ENCODE data around the gene BTBD9. TPM values are rescaled to one million over a fixed set of nuclear protein-coding genes. Genes with fewer than 3 reads are reported as not detected.
A peak's percentile ranks its signal among the peaks of the same experiment; 100 is the strongest.

The BTBD9 gene
- total and polyA plus RNA-seq, 5 donors, result 9.8 to 24.6 (median 23.7) TPM

- intact Hi-C loops (cut with DNase I), result no loop called here
- H3K4me3 ChIP-seq (ENCODE audit: low read length), result no peak overlapping the region
- no peaks in the 10 kb centered on the region for H3K4me1 ChIP-seq (ENCODE audit: control insufficient read depth, insufficient read depth, low read length)
- H3K27ac ChIP-seq (ENCODE audit: low read length), result no peak overlapping the region
- H3K9me3 ChIP-seq (ENCODE audit: control insufficient read depth, low read length), result no peaks in the 10 kb centered on the region
- H3K27me3 ChIP-seq (ENCODE audit: control insufficient read depth, insufficient read depth), result no peaks in the 10 kb centered on the region
- ATAC-seq (no peak), DNase-seq (peak in 1 of 3 donors; percentile 19)
- WGBS, result 96% methylated on average over 7 of the region's 7 CpGs
These were observed 460.4 kb downstream of the BTBD9 start for GRCh38 chr6:38179300-38179699.

- no peak for DNase-seq
- H3K9me3 ChIP-seq (ENCODE audit: control insufficient read depth, low read length), result no peaks in the 10 kb centered on the region
- no peaks in the 10 kb centered on the region for H3K4me1 ChIP-seq (ENCODE audit: control insufficient read depth, insufficient read depth, low read length)
- H3K27ac ChIP-seq (ENCODE audit: low read length), result no peak overlapping the region
- no peak overlapping the region for H3K4me3 ChIP-seq (ENCODE audit: low read length)
- H3K27me3 ChIP-seq (ENCODE audit: control insufficient read depth, insufficient read depth), result no peaks in the 10 kb centered on the region
- ATAC-seq, result no peak
- 96% methylated on average over 2 of the region's 2 CpGs for WGBS
- intact Hi-C loops (cut with DNase I), result no loop called here
These were observed 461.2 kb downstream of the BTBD9 start for GRCh38 chr6:38178584-38178886.

GRCh38 chr6:38177882-38178583, 461.7 kb downstream of the BTBD9 start:
- H3K27me3 ChIP-seq (ENCODE audit: control insufficient read depth, insufficient read depth), result no peaks in the 10 kb centered on the region
- DNase-seq (peak in 1 of 3 donors; percentile 27), ATAC-seq (no peak)
- H3K4me3 ChIP-seq (ENCODE audit: low read length), result no peak overlapping the region
- intact Hi-C loops (cut with DNase I), result no loop called here
- no peaks in the 10 kb centered on the region for H3K4me1 ChIP-seq (ENCODE audit: control insufficient read depth, insufficient read depth, low read length)
- no peak overlapping the region for H3K27ac ChIP-seq (ENCODE audit: low read length)
- WGBS, result 85% methylated on average over 14 of the region's 14 CpGs
- H3K9me3 ChIP-seq (ENCODE audit: control insufficient read depth, low read length), result no peaks in the 10 kb centered on the region

- intact Hi-C loops (cut with DNase I), result no loop called here
- DNase-seq (peak in 1 of 3 donors; percentile 37), ATAC-seq (no peak)
- H3K27ac ChIP-seq (ENCODE audit: low read length), result no peak overlapping the region
- H3K4me1 ChIP-seq (ENCODE audit: control insufficient read depth, insufficient read depth, low read length), result no peaks in the 10 kb centered on the region
- no peak overlapping the region for H3K4me3 ChIP-seq (ENCODE audit: low read length)
- no peaks in the 10 kb centered on the region for H3K27me3 ChIP-seq (ENCODE audit: control insufficient read depth, insufficient read depth)
- 68% methylated on average over 32 of the region's 32 CpGs for WGBS
- no peaks in the 10 kb centered on the region for H3K9me3 ChIP-seq (ENCODE audit: control insufficient read depth, low read length)
These were observed 462.7 kb downstream of the BTBD9 start for GRCh38 chr6:38176797-38177751.

GRCh38 chr6:38175786-38176185, 463.9 kb downstream of the BTBD9 start:
- intact Hi-C loops (cut with DNase I), result no loop called here
- H3K27ac ChIP-seq (ENCODE audit: low read length), result no peak overlapping the region
- no peaks in the 10 kb centered on the region for H3K27me3 ChIP-seq (ENCODE audit: control insufficient read depth, insufficient read depth)
- ATAC-seq (no peak), DNase-seq (peak in 1 of 3 donors; percentile 30)
- 96% methylated on average over 11 of the region's 11 CpGs for WGBS
- H3K4me3 ChIP-seq (ENCODE audit: low read length), result no peak overlapping the region
- no peaks in the 10 kb centered on the region for H3K9me3 ChIP-seq (ENCODE audit: control insufficient read depth, low read length)
- H3K4me1 ChIP-seq (ENCODE audit: control insufficient read depth, insufficient read depth, low read length), result no peaks in the 10 kb centered on the region

- Histone ChIP-seq H3K4me3 (ENCODE audit: low read length) (no peak overlapping the region), H3K27me3 (ENCODE audit: control insufficient read depth, insufficient read depth) (no peaks in the 10 kb centered on the region), H3K27ac (ENCODE audit: low read length) (no peak overlapping the region), H3K4me1 (ENCODE audit: control insufficient read depth, insufficient read depth, low read length) (no peaks in the 10 kb centered on the region), H3K9me3 (ENCODE audit: control insufficient read depth, low read length) (no peaks in the 10 kb centered on the region)
- intact Hi-C loops (cut with DNase I), result no loop called here
- DNase-seq (peak in 1 of 3 donors; percentile 27), ATAC-seq (no peak)
- WGBS, result 97% methylated on average over 22 of the region's 22 CpGs
These were observed 464.8 kb downstream of the BTBD9 start for GRCh38 chr6:38174806-38175495.

- 96% methylated on average over 8 of the region's 8 CpGs for WGBS
- DNase-seq, result no peak
- H3K4me3 ChIP-seq (ENCODE audit: low read length), result no peak overlapping the region
These were observed 465.4 kb downstream of the BTBD9 start for GRCh38 chr6:38174315-38174714.

GRCh38 chr6:38173909-38174308, 465.8 kb downstream of the BTBD9 start:
- no peaks in the 10 kb centered on the region for H3K27me3 ChIP-seq (ENCODE audit: control insufficient read depth, insufficient read depth)
- no peaks in the 10 kb centered on the region for H3K9me3 ChIP-seq (ENCODE audit: control insufficient read depth, low read length)
- ATAC-seq, result no peak
- H3K4me1 ChIP-seq (ENCODE audit: control insufficient read depth, insufficient read depth, low read length), result no peaks in the 10 kb centered on the region
- 94% methylated on average over 11 of the region's 11 CpGs for WGBS
- no peak for DNase-seq
- H3K4me3 ChIP-seq (ENCODE audit: low read length), result no peak overlapping the region
- intact Hi-C loops (cut with DNase I), result no loop called here
- no peak overlapping the region for H3K27ac ChIP-seq (ENCODE audit: low read length)

More at GRCh38 chr6:38174315-38174714, 465.4 kb downstream of the BTBD9 start:
- H3K9me3 ChIP-seq (ENCODE audit: control insufficient read depth, low read length), result no peaks in the 10 kb centered on the region
- no peak overlapping the region for H3K27ac ChIP-seq (ENCODE audit: low read length)
- intact Hi-C loops (cut with DNase I), result no loop called here
- H3K4me1 ChIP-seq (ENCODE audit: control insufficient read depth, insufficient read depth, low read length), result no peaks in the 10 kb centered on the region
- no peaks in the 10 kb centered on the region for H3K27me3 ChIP-seq (ENCODE audit: control insufficient read depth, insufficient read depth)
- ATAC-seq, result no peak

- peak in 1 of 3 donors; percentile 33 for DNase-seq
- WGBS, result 76% methylated on average over 15 of the region's 15 CpGs
- Histone ChIP-seq H3K4me1 (ENCODE audit: control insufficient read depth, insufficient read depth, low read length) (no peaks in the 10 kb centered on the region), H3K4me3 (ENCODE audit: low read length) (no peak overlapping the region), H3K27ac (ENCODE audit: low read length) (no peak overlapping the region), H3K9me3 (ENCODE audit: control insufficient read depth, low read length) (no peaks in the 10 kb centered on the region), H3K27me3 (ENCODE audit: control insufficient read depth, insufficient read depth) (no peaks in the 10 kb centered on the region)
- intact Hi-C loops (cut with DNase I), result no loop called here
- no peak for ATAC-seq
These were observed 466.9 kb downstream of the BTBD9 start for GRCh38 chr6:38172739-38173410.

- Histone ChIP-seq H3K27ac (ENCODE audit: low read length) (no peak overlapping the region), H3K4me1 (ENCODE audit: control insufficient read depth, insufficient read depth, low read length) (no peaks in the 10 kb centered on the region), H3K9me3 (ENCODE audit: control insufficient read depth, low read length) (no peaks in the 10 kb centered on the region), H3K4me3 (ENCODE audit: low read length) (no peak overlapping the region), H3K27me3 (ENCODE audit: control insufficient read depth, insufficient read depth) (no peaks in the 10 kb centered on the region)
- 81% methylated on average over 13 of the region's 13 CpGs for WGBS
- intact Hi-C loops (cut with DNase I), result no loop called here
- ATAC-seq, result no peak
- DNase-seq, result no peak
These were observed 467.6 kb downstream of the BTBD9 start for GRCh38 chr6:38171997-38172738.
